ENCODE results near the gene PHACTR1. TPM values are rescaled to one million over a fixed set of nuclear protein-coding genes. Genes with fewer than 3 reads are reported as not detected.

Gene PHACTR1
- total and polyA plus RNA-seq, 9 of the 15 experiments (the other 6 are each of a cell fraction or from before 2014, with no cell fraction given): 11.5 to 32.6 (median 22.0) TPM

- Histone ChIP-seq H3K27ac (ENCODE audit: extremely low read depth, low read depth, low read length) (no peak overlapping the region), H3K9ac (ENCODE audit: insufficient read depth in 1 of 2, low read depth in 2 of 2, low read length in 2 of 2) (no peak overlapping the region), H3K79me2 (ENCODE audit: control insufficient read depth, insufficient read depth, low read length) (no peaks in the 10 kb centered on the region), H3K9me1 (ENCODE audit: control insufficient read depth, insufficient read depth, low read length) (no peaks in the 10 kb centered on the region), H3K36me3 (ENCODE audit: control insufficient read depth, insufficient read depth, low read length) (no peaks in the 10 kb centered on the region), H3K4me2 (ENCODE audit: insufficient read depth, low read length) (no peak overlapping the region), H2AFZ (ENCODE audit: low read depth, low read length) (no peak overlapping the region), H3K9me3 (replicated peaks; ENCODE audit: control insufficient read depth, insufficient read depth, low read depth, low read length) (no peaks in the 10 kb centered on the region), H3K4me3 (no peak overlapping the region), H4K20me1 (replicated peaks; ENCODE audit: control insufficient read depth, insufficient read depth, low read length) (no peaks in the 10 kb centered on the region), H3K4me1 (replicated peaks in 1 of 2; ENCODE audit: control insufficient read depth in 2 of 2, insufficient read depth in 2 of 2, low read length in 2 of 2) (peaks cover 0 to 5% of the 10 kb centered on the region in 2 experiments; a peak in 2 of 5 replicates), H3K27me3 (ENCODE audit: control insufficient read depth in 2 of 2, insufficient read depth in 2 of 2, low read length in 2 of 2) (no peaks in the 10 kb centered on the region; a peak in 1 of 5 replicates)
- ATAC-seq: peak; percentile 24; the same call in 1 of the 3 replicates
- FAIRE-seq: no peak
- intact Hi-C loops (cut with micrococcal nuclease) (no loop called here), in situ Hi-C loops (cut with MboI) (no loop called here)
- WGBS (ENCODE audit: insufficient coverage, low coverage, missing lambda C conversion rate): 37% methylated on average over 3 of the region's 3 CpGs
- no peak for DNase-seq (ENCODE audit: extremely low read depth in 1 of 4, low spot score in 3 of 4)
- ChIA-PET POLR2A (interaction anchor here (0.6 to 1.5 kb wide), 3 partner anchors 10 to 38 kb away, joined by 3 to 4 read pairs (median 3); no protein-coding TSS in a partner anchor), CTCF (ENCODE audit: low intra/inter-chr PET ratio) (no interaction called here)
- BruUV-seq (replicated peaks): no TSS peak
- TF ChIP-seq ILK (tag; IDR thresholded peaks at IDR 0.05; ENCODE audit: borderline replicate concordance, low read depth): no peak
- no peak for TF ChIP-seq THRAP3 (IDR thresholded peaks at IDR 0.05; ENCODE audit: borderline replicate concordance)
- TF ChIP-seq FIP1L1 (IDR thresholded peaks at IDR 0.05; ENCODE audit: low read depth, low read length, poor library complexity, severe bottlenecking): no peak
- TF ChIP-seq SPI1 (IDR thresholded peaks at IDR 0.05; ENCODE audit: borderline replicate concordance, low read depth, low read length): no peak
- TF ChIP-seq ZSCAN32 (CRISPR knock-in tag; IDR thresholded peaks at IDR 0.05): no peak
- no peak for TF ChIP-seq FOXP1 (CRISPR knock-in tag; IDR thresholded peaks at IDR 0.05)
- no peak for TF ChIP-seq USF1 (CRISPR knock-in tag; IDR thresholded peaks at IDR 0.05)
Measured at GRCh38 chr6:13248053-13248452, 531.5 kb downstream of the PHACTR1 start.
